ENCODE measurements around the gene EHD4. TPM values are rescaled to one million over a fixed set of nuclear protein-coding genes. Genes with fewer than 3 reads are reported as not detected.

Gene EHD4
- total and polyA plus RNA-seq, 2 donors (not counting 3 experiments of a cell fraction or from before 2014, with no cell fraction given): 96.7 to 128 TPM

DNA sequence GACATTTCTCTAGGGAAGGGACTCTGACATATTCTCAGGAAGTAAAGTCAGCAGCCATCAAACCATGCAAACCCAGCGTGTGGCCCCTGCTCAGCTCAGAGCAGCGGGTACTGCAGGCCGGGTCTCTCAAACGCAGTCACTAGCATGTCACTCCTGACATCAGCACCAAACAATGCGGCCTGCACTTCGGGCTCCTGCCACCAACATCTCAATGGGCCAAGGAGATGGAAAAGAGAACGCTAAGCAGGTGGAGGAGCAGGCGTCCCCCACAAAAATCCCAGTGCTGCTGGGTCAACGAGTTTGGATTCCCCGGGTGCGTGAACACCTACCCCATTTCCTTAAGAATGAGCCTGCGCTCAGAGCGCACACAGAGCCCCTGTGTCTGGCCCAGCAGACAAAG lies 68.6 kb downstream of the EHD4 start:
- Histone ChIP-seq H3K9ac (replicated peaks; ENCODE audit: extremely low read depth, insufficient read depth, low read length) (no peak overlapping the region), H3K27me3 (ENCODE audit: control insufficient read depth in 2 of 2, insufficient read depth in 2 of 2, low read length in 2 of 2) (no peaks in the 10 kb centered on the region), H3K9me3 (replicated peaks; ENCODE audit: control insufficient read depth, insufficient read depth, low read length) (no peaks in the 10 kb centered on the region), H4K20me1 (replicated peaks; ENCODE audit: control insufficient read depth, extremely low read depth, insufficient read depth, low read length) (no peaks in the 10 kb centered on the region), H3K36me3 (ENCODE audit: control insufficient read depth in 2 of 2, extremely low read depth in 1 of 2, insufficient read depth in 2 of 2, low read length in 2 of 2) (peaks cover 44 to 51% of the 10 kb centered on the region in 2 experiments), H3K4me2 (ENCODE audit: insufficient read depth, low read length) (no peak overlapping the region), H3K4me1 (ENCODE audit: control insufficient read depth, extremely low read depth, insufficient read depth, low read length) (no peaks in the 10 kb centered on the region), H3K4me3 (replicated peaks in 1 of 3; ENCODE audit: insufficient read depth in 1 of 3, low read depth in 1 of 3, low read length in 3 of 3) (no peak overlapping the region), H3K9me1 (replicated peaks; ENCODE audit: control insufficient read depth, extremely low read depth, insufficient read depth, low read length) (no peaks in the 10 kb centered on the region), H2AFZ (ENCODE audit: low read depth, low read length) (no peak overlapping the region), H3K79me2 (ENCODE audit: control insufficient read depth, insufficient read depth, low read length) (peaks cover 51% of the 10 kb centered on the region), H3K27ac (ENCODE audit: insufficient read depth, low read depth, low read length) (no peak overlapping the region)
- ChIA-PET POLR2A (no interaction called here), CTCF (interaction anchor here (0.7 to 3.8 kb wide), 5 partner anchors 9 to 131 kb away, joined by 3 to 41 read pairs (median 13); partner anchors contain the start of genes EHD4 and MAPKBP1)
- FAIRE-seq (no peak), DNase-seq (ENCODE audit: low read depth, low spot score) (no peak)
- no TSS peak for BruUV-seq (replicated peaks)
- no peak for TF ChIP-seq POLR2A (IDR thresholded peaks at IDR 0.05; ENCODE audit: low read depth, low read length)
- TF ChIP-seq FOS (IDR thresholded peaks at IDR 0.05; ENCODE audit: borderline replicate concordance, insufficient read depth, low read length): no peak
- TF ChIP-seq, protein P1, sequence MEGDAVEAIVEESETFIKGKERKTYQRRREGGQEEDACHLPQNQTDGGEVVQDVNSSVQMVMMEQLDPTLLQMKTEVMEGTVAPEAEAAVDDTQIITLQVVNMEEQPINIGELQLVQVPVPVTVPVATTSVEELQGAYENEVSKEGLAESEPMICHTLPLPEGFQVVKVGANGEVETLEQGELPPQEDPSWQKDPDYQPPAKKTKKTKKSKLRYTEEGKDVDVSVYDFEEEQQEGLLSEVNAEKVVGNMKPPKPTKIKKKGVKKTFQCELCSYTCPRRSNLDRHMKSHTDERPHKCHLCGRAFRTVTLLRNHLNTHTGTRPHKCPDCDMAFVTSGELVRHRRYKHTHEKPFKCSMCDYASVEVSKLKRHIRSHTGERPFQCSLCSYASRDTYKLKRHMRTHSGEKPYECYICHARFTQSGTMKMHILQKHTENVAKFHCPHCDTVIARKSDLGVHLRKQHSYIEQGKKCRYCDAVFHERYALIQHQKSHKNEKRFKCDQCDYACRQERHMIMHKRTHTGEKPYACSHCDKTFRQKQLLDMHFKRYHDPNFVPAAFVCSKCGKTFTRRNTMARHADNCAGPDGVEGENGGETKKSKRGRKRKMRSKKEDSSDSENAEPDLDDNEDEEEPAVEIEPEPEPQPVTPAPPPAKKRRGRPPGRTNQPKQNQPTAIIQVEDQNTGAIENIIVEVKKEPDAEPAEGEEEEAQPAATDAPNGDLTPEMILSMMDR (IDR thresholded peaks at IDR 0.05; ENCODE audit: extremely low read depth in 1 of 2, insufficient read depth in 1 of 2, low read depth in 1 of 2, low read length in 2 of 2): no peak
- TF ChIP-seq POLR2AphosphoS5 (IDR thresholded peaks at IDR 0.05; ENCODE audit: insufficient read depth, low read depth, low read length): no peak
- TF ChIP-seq JUN (IDR thresholded peaks at IDR 0.05; ENCODE audit: borderline replicate concordance, insufficient read depth, insufficient read length, low read depth): no peak
- TF ChIP-seq GATA2 (IDR thresholded peaks at IDR 0.05; ENCODE audit: insufficient read depth, insufficient read length, low read depth, low read length): no peak
- TF ChIP-seq MYC (IDR thresholded peaks at IDR 0.05; ENCODE audit: low read depth, low read length): no peak
- TF ChIP-seq, protein P2, sequence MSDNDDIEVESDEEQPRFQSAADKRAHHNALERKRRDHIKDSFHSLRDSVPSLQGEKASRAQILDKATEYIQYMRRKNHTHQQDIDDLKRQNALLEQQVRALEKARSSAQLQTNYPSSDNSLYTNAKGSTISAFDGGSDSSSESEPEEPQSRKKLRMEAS (IDR thresholded peaks at IDR 0.05; ENCODE audit: insufficient read depth, insufficient read length): no peak
- no peak for TF ChIP-seq EZH2 (IDR thresholded peaks at IDR 0.05; ENCODE audit: borderline replicate concordance, low read depth, low read length, severe bottlenecking)
- intact Hi-C loops (cut with micrococcal nuclease): loop anchor here (1.0 kb wide), 1 partner anchor 131 kb away; no protein-coding TSS in a partner anchor
- dilution Hi-C loops (cut with MboI; ENCODE audit: extremely low pct_ligation_motif_present, low sequenced_read_pairs): no loop called here
